HG03108 (cell line): ENCODE results near the gene YWHAG.
"Not testable (repeated sequence)": the region's sequence is repeated elsewhere in the genome, so short reads cannot be mapped to it uniquely, and the experiment has no call there.

Experiments used
- ATAC-seq: cut with Tn5 transposase; IDR thresholded peaks from one replicate; pipeline ENCODE4 v1.9.1; 2021; ENCODE audit warnings: moderate library complexity; ENCODE audit not compliant: unreplicated experiment

YWHAG gene

GRCh38 chr7:76380623-76380966, 21.8 kb upstream of the YWHAG start:
- ATAC-seq, result no peak

GRCh38 chr7:76377186-76377918, 18.6 kb upstream of the YWHAG start:
- no peak for ATAC-seq

- no peak for ATAC-seq
Observed at GRCh38 chr7:76375251-76375650, 16.5 kb upstream of the YWHAG start.

GRCh38 chr7:76372984-76373833, 14.4 kb upstream of the YWHAG start:
- ATAC-seq, result no peak

- ATAC-seq, result no peak
Observed at GRCh38 chr7:76371396-76371795, 12.6 kb upstream of the YWHAG start.

GRCh38 chr7:76369018-76369417, 10.2 kb upstream of the YWHAG start:
- no peak for ATAC-seq

- ATAC-seq, result no peak
Observed at GRCh38 chr7:76368190-76368589, 9.4 kb upstream of the YWHAG start.

GRCh38 chr7:76364198-76364584, 5.4 kb upstream of the YWHAG start:
- no peak for ATAC-seq

GRCh38 chr7:76363754-76364153, 5.0 kb upstream of the YWHAG start:
- not testable (repeated sequence) for ATAC-seq

GRCh38 chr7:76359978-76360638, 1.3 kb upstream of the YWHAG start:
- no peak for ATAC-seq

GRCh38 chr7:76359111-76359977, 553 bp upstream of the YWHAG start:
- peak; percentile 91 for ATAC-seq

GRCh38 chr7:76358011-76358480, 745 bp downstream of the YWHAG start:
- peak; percentile 27 for ATAC-seq

- no peak for ATAC-seq
Observed at GRCh38 chr7:76357475-76358010, 1.2 kb downstream of the YWHAG start.

- ATAC-seq, result no peak
Observed at GRCh38 chr7:76356823-76357222, 2.0 kb downstream of the YWHAG start.

GRCh38 chr7:76356115-76356514, 2.7 kb downstream of the YWHAG start:
- ATAC-seq, result no peak

GRCh38 chr7:76354981-76355730, 3.6 kb downstream of the YWHAG start:
- ATAC-seq, result no peak

GRCh38 chr7:76354516-76354915, 4.3 kb downstream of the YWHAG start:
- ATAC-seq, result no peak

GRCh38 chr7:76353744-76354143, 5.0 kb downstream of the YWHAG start:
- ATAC-seq, result no peak

GRCh38 chr7:76352193-76352592, 6.6 kb downstream of the YWHAG start:
- ATAC-seq, result no peak

GRCh38 chr7:76351372-76351771, 7.4 kb downstream of the YWHAG start:
- ATAC-seq, result no peak
